ENCODE data around the gene RNF186. TPM values are rescaled to one million over a fixed set of nuclear protein-coding genes. Genes with fewer than 3 reads are reported as not detected.
"Not testable (repeated sequence)": the region's sequence is repeated elsewhere in the genome, so short reads cannot be mapped to it uniquely, and the experiment has no call there.

The RNF186 gene
- total RNA-seq, 4 donors from 2014 or later = 2.5 to 19.0 (median 10.4) TPM

GRCh38 chr1:19797827-19798226 is 17.3 kb downstream of the RNF186 start:
- TF ChIP-seq, protein P1, sequence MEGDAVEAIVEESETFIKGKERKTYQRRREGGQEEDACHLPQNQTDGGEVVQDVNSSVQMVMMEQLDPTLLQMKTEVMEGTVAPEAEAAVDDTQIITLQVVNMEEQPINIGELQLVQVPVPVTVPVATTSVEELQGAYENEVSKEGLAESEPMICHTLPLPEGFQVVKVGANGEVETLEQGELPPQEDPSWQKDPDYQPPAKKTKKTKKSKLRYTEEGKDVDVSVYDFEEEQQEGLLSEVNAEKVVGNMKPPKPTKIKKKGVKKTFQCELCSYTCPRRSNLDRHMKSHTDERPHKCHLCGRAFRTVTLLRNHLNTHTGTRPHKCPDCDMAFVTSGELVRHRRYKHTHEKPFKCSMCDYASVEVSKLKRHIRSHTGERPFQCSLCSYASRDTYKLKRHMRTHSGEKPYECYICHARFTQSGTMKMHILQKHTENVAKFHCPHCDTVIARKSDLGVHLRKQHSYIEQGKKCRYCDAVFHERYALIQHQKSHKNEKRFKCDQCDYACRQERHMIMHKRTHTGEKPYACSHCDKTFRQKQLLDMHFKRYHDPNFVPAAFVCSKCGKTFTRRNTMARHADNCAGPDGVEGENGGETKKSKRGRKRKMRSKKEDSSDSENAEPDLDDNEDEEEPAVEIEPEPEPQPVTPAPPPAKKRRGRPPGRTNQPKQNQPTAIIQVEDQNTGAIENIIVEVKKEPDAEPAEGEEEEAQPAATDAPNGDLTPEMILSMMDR (IDR thresholded peaks at IDR 0.05) = no peak
- no peak for TF ChIP-seq POLR2A (IDR thresholded peaks at IDR 0.05)
- Histone ChIP-seq H3K27ac (no peak overlapping the region), H3K27me3 (no peaks in the 10 kb centered on the region), H3K36me3 (peaks cover 0 to 4% (median 0%) of the 10 kb centered on the region in 3 donors), H3K4me1 (peaks cover 0 to 18% (median 10%) of the 10 kb centered on the region in 4 donors), H3K9me3 (no peaks in the 10 kb centered on the region), H3K4me3 (no peak overlapping the region)
- no peak for DNase-seq

DNA sequence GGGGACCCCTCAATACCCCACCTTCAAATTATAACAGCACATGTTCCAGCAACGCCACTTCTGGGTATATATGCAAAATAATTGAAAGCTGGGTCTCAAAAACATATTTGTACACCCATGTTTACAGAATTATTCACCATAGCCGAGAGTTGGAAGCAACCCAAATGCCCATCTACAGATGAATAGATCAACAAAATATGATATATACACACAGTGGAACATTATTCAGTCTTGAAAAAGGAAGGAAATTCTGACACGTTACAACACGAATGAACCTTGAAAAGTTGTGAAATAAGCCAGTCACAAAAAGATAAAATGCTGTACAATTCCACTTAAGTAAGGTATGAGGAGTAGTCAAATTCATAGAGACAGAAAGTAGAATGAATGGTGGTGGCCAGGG is 20.5 kb downstream of the RNF186 start:
- Histone ChIP-seq H3K36me3 (peaks cover 0 to 20% (median 0%) of the 10 kb centered on the region in 3 donors), H3K9me3 (no peaks in the 10 kb centered on the region), H3K27me3 (no peaks in the 10 kb centered on the region), H3K4me1 (peaks cover 0 to 13% (median 8%) of the 10 kb centered on the region in 4 donors), H3K27ac (no peak overlapping the region), H3K4me3 (no peak overlapping the region)
- no peak for DNase-seq
- TF ChIP-seq, protein P1 (IDR thresholded peaks at IDR 0.05) = no peak
- TF ChIP-seq POLR2A (IDR thresholded peaks at IDR 0.05) = no peak

DNA sequence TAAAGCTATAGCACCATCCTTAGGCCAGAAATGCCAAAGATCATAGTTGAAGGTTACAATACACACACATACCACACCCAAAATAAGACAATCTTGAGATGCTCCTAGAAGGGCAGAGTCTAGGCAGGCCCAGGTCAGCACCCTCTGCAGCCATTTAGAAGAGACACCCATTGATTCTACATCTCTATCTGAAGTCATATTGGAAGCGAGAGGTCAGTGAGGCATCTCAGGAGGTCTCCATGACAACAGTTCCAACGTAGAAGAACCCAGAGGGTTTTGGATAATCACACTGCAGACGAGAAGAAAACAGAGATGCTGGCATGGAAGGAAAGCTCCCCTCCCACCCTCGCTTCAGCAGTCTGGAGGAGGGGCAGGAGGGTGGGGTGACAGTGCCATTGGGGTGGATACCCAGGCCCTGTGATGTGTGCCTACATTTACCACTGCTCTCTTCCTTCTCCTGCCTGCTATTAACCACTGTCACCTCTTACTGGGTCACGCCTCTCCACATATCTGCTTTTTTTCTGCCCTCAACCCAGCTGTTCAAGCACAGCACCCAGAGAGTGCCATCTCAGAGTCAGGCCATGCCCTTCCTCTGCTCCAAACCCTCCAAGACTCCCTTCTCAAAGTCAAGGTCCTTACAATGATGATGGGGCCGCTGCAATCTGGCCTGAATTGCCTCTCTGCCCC is 21.6 kb downstream of the RNF186 start:
- H3K36me3 ChIP-seq = peaks cover 0 to 20% (median 0%) of the 10 kb centered on the region in 3 donors
- H3K4me1 ChIP-seq = peaks cover 0 to 5% (median under 1%) of the 10 kb centered on the region in 4 donors
- no peaks in the 10 kb centered on the region for H3K27me3 ChIP-seq
- TF ChIP-seq, protein P1 (IDR thresholded peaks at IDR 0.05) = no peak
- TF ChIP-seq POLR2A (IDR thresholded peaks at IDR 0.05) = no peak
- DNase-seq = no peak
- no peak overlapping the region for H3K27ac ChIP-seq
- no peaks in the 10 kb centered on the region for H3K9me3 ChIP-seq
- H3K4me3 ChIP-seq = no peak overlapping the region

DNA sequence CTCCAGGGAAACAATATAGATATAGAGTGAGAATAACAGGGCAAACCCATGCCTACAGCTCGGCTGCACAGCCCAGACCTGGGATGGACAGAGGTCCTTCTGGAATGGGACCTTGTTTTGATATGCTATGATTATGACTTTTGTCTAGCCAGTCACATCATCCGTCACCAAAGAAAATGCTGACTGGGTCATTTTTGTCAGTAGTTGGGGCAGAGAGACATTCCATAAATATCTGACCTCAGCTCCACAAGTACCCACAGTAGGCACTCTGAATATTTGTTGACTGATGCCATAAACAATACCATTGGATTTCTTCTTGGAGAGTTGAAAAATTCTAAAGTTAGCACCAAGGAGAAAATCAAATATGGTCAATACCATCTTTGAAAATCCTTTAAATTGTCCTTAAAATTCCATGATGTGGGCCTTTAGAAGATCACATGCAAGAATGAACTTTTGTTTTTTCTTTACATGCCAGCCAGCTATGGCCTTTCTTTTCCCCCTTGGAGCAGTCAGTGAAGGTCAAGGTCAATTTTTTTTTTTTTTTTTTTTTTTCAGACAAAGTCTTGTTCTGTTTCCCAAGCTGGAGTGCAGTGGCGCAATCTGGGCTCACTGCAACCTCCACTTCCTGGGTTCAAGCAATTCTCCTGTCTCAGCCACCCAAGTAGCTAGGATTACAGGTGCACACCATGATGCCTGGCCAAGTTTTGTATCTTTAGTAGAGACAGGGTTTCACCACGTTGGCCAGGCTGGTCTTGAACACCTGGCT is 22.7 kb downstream of the RNF186 start:
- H3K4me1 ChIP-seq = no peaks in the 10 kb centered on the region
- TF ChIP-seq, protein P1 (IDR thresholded peaks at IDR 0.05) = no peak
- TF ChIP-seq POLR2A (IDR thresholded peaks at IDR 0.05) = no peak
- H3K27ac ChIP-seq = no peak overlapping the region
- H3K9me3 ChIP-seq = no peaks in the 10 kb centered on the region
- no peaks in the 10 kb centered on the region for H3K27me3 ChIP-seq
- no peak for DNase-seq
- peaks cover 0 to 20% (median 0%) of the 10 kb centered on the region in 3 donors for H3K36me3 ChIP-seq
- H3K4me3 ChIP-seq = no peak overlapping the region

DNA sequence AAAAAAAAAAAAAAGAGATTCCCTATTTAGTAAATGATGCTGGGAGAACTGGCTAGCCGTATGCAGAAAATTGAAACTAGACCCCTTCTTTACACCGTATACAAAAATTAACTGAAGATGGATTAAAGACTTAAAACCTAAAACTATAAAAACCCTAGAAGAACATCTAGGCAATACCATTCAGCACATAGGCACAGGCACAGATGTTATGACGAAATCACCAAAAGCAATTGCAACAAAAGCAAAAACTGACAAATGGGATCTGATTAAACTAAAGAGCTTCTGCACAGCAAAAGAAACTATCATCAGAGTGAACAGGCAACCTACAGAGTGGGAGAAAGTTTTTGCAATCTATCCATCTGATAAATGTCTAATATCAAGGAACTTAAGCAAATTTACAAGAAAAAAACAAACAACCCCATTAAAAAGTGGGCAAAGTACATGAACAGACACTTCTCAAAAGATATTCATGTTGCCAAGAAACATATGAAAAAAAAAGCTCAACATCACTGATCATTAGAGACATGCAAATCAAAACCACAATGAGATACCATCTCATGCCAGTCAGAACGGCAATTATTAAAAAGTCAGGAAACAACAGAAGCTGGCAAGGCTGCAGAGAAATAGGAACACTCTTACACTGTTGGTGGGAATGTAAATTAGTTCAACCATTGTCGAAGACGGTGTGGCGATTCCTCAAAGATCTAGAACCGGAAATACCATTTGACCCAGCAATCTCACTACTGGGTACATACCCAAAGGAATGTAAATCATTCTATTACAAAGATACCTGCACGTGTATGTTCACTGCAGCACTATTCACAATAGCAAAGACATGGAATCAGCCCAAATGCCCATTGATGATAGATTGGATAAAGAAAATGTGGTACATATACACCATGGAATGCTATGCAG is 24.8 kb downstream of the RNF186 start:
- peaks cover 0 to 32% (median 0%) of the 10 kb centered on the region in 3 donors for H3K36me3 ChIP-seq
- H3K4me3 ChIP-seq = not testable (repeated sequence)

More for the DNA sequence above, 24.8 kb downstream of the RNF186 start:
- not testable (repeated sequence) for H3K27me3 ChIP-seq, DNase-seq, H3K9me3 ChIP-seq, H3K4me1 ChIP-seq, H3K27ac ChIP-seq

Measured in Peyer's patch (tissue), 4 donors.